ENCODE results near the gene IFNG-AS1. TPM values are rescaled to one million over a fixed set of nuclear protein-coding genes. Genes with fewer than 3 reads are reported as not detected.

Gene IFNG-AS1
- total and polyA plus RNA-seq, 7 experiments from 2014 or later = 0.17 to 2.4 (median 1.5) TPM

GRCh38 chr12:67969134-67969802 lies 20.0 kb upstream of the IFNG-AS1 start:
- Mint-ChIP-seq H3K4me3 (no peak overlapping the region), H3K27me3 (peaks cover 0 to 31% (median 0%) of the 10 kb centered on the region in 5 donors), H3K4me1 (peaks cover 0 to 4% (median 0%) of the 10 kb centered on the region in 7 donors), H3K9me3 (peaks cover 0 to 2% (median 0%) of the 10 kb centered on the region in 11 donors), H3K27ac (no peak overlapping the region), H3K36me3 (no peaks in the 10 kb centered on the region)
- CTCF ChIA-PET = interaction anchor here (1.4 kb wide), 1 partner anchor 27 kb away, joined by 4 read pairs; no protein-coding TSS in a partner anchor
- H3K9me3 ChIP-seq (ENCODE audit: control insufficient read depth in 2 of 3, low read length in 3 of 3) = no peaks in the 10 kb centered on the region
- no peak overlapping the region for H3K4me3 ChIP-seq (ENCODE audit: low read length)
- POLR2A ChIA-PET = no interaction called here
- H3K4me1 ChIP-seq (ENCODE audit: control insufficient read depth in 2 of 2, insufficient read depth in 2 of 2, low read length in 2 of 2) = no peaks in the 10 kb centered on the region
- no peak for DNase-seq
- intact Hi-C loops (cut with micrococcal nuclease) = no loop called here
- H3K27me3 ChIP-seq (ENCODE audit: control insufficient read depth in 2 of 2, insufficient read depth in 2 of 2, low read length in 2 of 2) = no peaks in the 10 kb centered on the region
- no peak for ATAC-seq
- no peaks in the 10 kb centered on the region for H3K36me3 ChIP-seq (ENCODE audit: control insufficient read depth in 2 of 3, insufficient read depth in 3 of 3, low read length in 3 of 3)
- H3K27ac ChIP-seq (ENCODE audit: low read depth, low read length) = no peak overlapping the region

- ATAC-seq (no peak), DNase-seq (no peak)
- H3K27me3 ChIP-seq (ENCODE audit: control insufficient read depth in 2 of 2, insufficient read depth in 2 of 2, low read length in 2 of 2) = no peaks in the 10 kb centered on the region
- no peak overlapping the region for H3K27ac ChIP-seq (ENCODE audit: low read depth, low read length)
- Mint-ChIP-seq H3K4me1 (peaks cover 0 to 4% (median 0%) of the 10 kb centered on the region in 7 donors), H3K36me3 (peaks cover 0 to 11% (median 0%) of the 10 kb centered on the region in 5 donors), H3K4me3 (no peak overlapping the region), H3K9me3 (peaks cover 0 to 7% (median 0%) of the 10 kb centered on the region in 11 donors), H3K27me3 (peaks cover 10 to 19% (median 11%) of the 10 kb centered on the region in 5 donors), H3K27ac (no peak overlapping the region)
- ChIA-PET CTCF (no interaction called here), POLR2A (no interaction called here)
- no peaks in the 10 kb centered on the region for H3K36me3 ChIP-seq (ENCODE audit: control insufficient read depth in 2 of 3, insufficient read depth in 3 of 3, low read length in 3 of 3)
- intact Hi-C loops (cut with micrococcal nuclease) = no loop called here
- no peak overlapping the region for H3K4me3 ChIP-seq (ENCODE audit: low read length)
- H3K9me3 ChIP-seq (ENCODE audit: control insufficient read depth in 2 of 3, low read length in 3 of 3) = no peaks in the 10 kb centered on the region
- no peaks in the 10 kb centered on the region for H3K4me1 ChIP-seq (ENCODE audit: control insufficient read depth in 2 of 2, insufficient read depth in 2 of 2, low read length in 2 of 2)
Observed at GRCh38 chr12:67977668-67978067, 11.6 kb upstream of the IFNG-AS1 start.

- no peaks in the 10 kb centered on the region for H3K9me3 ChIP-seq (ENCODE audit: control insufficient read depth in 2 of 3, low read length in 3 of 3)
- ATAC-seq (no peak), DNase-seq (no peak)
- H3K4me3 Mint-ChIP-seq = no peak overlapping the region
- POLR2A ChIA-PET = no interaction called here
- CTCF ChIA-PET = no interaction called here
- no peak overlapping the region for H3K4me3 ChIP-seq (ENCODE audit: low read length)
- H3K36me3 ChIP-seq (ENCODE audit: control insufficient read depth in 2 of 3, insufficient read depth in 3 of 3, low read length in 3 of 3) = no peaks in the 10 kb centered on the region
- no peaks in the 10 kb centered on the region for H3K4me1 Mint-ChIP-seq
- H3K27me3 Mint-ChIP-seq = peaks cover 7 to 18% (median 10%) of the 10 kb centered on the region in 5 donors
- H3K27me3 ChIP-seq (ENCODE audit: control insufficient read depth in 2 of 2, insufficient read depth in 2 of 2, low read length in 2 of 2) = no peaks in the 10 kb centered on the region
- H3K36me3 Mint-ChIP-seq = peaks cover 0 to 10% (median 0%) of the 10 kb centered on the region in 5 donors
- no peak overlapping the region for H3K27ac Mint-ChIP-seq
- H3K9me3 Mint-ChIP-seq = peaks cover 0 to 6% (median 0%) of the 10 kb centered on the region in 11 donors
- H3K27ac ChIP-seq (ENCODE audit: low read depth, low read length) = no peak overlapping the region
- H3K4me1 ChIP-seq (ENCODE audit: control insufficient read depth in 2 of 2, insufficient read depth in 2 of 2, low read length in 2 of 2) = no peaks in the 10 kb centered on the region
- intact Hi-C loops (cut with micrococcal nuclease) = no loop called here
Observed at GRCh38 chr12:67980391-67980790, 8.9 kb upstream of the IFNG-AS1 start.

GRCh38 chr12:67981287-67982162 lies 7.7 kb upstream of the IFNG-AS1 start:
- ATAC-seq (no peak), DNase-seq (no peak)
- no peak overlapping the region for H3K4me3 ChIP-seq (ENCODE audit: low read length)
- H3K4me1 Mint-ChIP-seq = no peaks in the 10 kb centered on the region
- H3K27me3 Mint-ChIP-seq = peaks cover 3 to 18% (median 10%) of the 10 kb centered on the region in 5 donors
- H3K4me1 ChIP-seq (ENCODE audit: control insufficient read depth in 2 of 2, insufficient read depth in 2 of 2, low read length in 2 of 2) = no peaks in the 10 kb centered on the region
- intact Hi-C loops (cut with micrococcal nuclease) = no loop called here
- H3K4me3 Mint-ChIP-seq = no peak overlapping the region
- ChIA-PET CTCF (no interaction called here), POLR2A (interaction anchor here (0.6 kb wide), 1 partner anchor 34 kb away, joined by 3 read pairs; no protein-coding TSS in a partner anchor)
- H3K36me3 ChIP-seq (ENCODE audit: control insufficient read depth in 2 of 3, insufficient read depth in 3 of 3, low read length in 3 of 3) = no peaks in the 10 kb centered on the region
- H3K27ac Mint-ChIP-seq = no peak overlapping the region
- H3K27me3 ChIP-seq (ENCODE audit: control insufficient read depth in 2 of 2, insufficient read depth in 2 of 2, low read length in 2 of 2) = no peaks in the 10 kb centered on the region
- no peaks in the 10 kb centered on the region for H3K9me3 ChIP-seq (ENCODE audit: control insufficient read depth in 2 of 3, low read length in 3 of 3)
- H3K27ac ChIP-seq (ENCODE audit: low read depth, low read length) = no peak overlapping the region
- H3K9me3 Mint-ChIP-seq = peaks cover 0 to 10% (median 0%) of the 10 kb centered on the region in 11 donors
- H3K36me3 Mint-ChIP-seq = peaks cover 0 to 6% (median 0%) of the 10 kb centered on the region in 5 donors

- no peak overlapping the region for H3K27ac ChIP-seq (ENCODE audit: low read depth, low read length)
- ChIA-PET POLR2A (interaction anchor here (0.6 kb wide), 1 partner anchor 33 kb away, joined by 3 read pairs; no protein-coding TSS in a partner anchor), CTCF (no interaction called here)
- DNase-seq = no peak
- peaks cover 0 to 6% (median 0%) of the 10 kb centered on the region in 5 donors for H3K36me3 Mint-ChIP-seq
- H3K27ac Mint-ChIP-seq = no peak overlapping the region
- no peaks in the 10 kb centered on the region for H3K4me1 ChIP-seq (ENCODE audit: control insufficient read depth in 2 of 2, insufficient read depth in 2 of 2, low read length in 2 of 2)
- no peaks in the 10 kb centered on the region for H3K36me3 ChIP-seq (ENCODE audit: control insufficient read depth in 2 of 3, insufficient read depth in 3 of 3, low read length in 3 of 3)
- peaks cover 3 to 17% (median 10%) of the 10 kb centered on the region in 5 donors for H3K27me3 Mint-ChIP-seq
- no peaks in the 10 kb centered on the region for H3K9me3 ChIP-seq (ENCODE audit: control insufficient read depth in 2 of 3, low read length in 3 of 3)
- H3K4me3 ChIP-seq (ENCODE audit: low read length) = no peak overlapping the region
- H3K9me3 Mint-ChIP-seq = peaks cover 0 to 13% (median 0%) of the 10 kb centered on the region in 11 donors
- H3K4me3 Mint-ChIP-seq = no peak overlapping the region
- no peaks in the 10 kb centered on the region for H3K27me3 ChIP-seq (ENCODE audit: control insufficient read depth in 2 of 2, insufficient read depth in 2 of 2, low read length in 2 of 2)
- intact Hi-C loops (cut with micrococcal nuclease) = no loop called here
- H3K4me1 Mint-ChIP-seq = peaks cover 0 to 3% (median 0%) of the 10 kb centered on the region in 7 donors
- ATAC-seq = no peak
Observed at GRCh38 chr12:67982164-67982563, 7.1 kb upstream of the IFNG-AS1 start.

- H3K4me3 ChIP-seq (ENCODE audit: low read length) = no peak overlapping the region
- ATAC-seq = no peak
- peaks cover 14 to 15% of the 10 kb centered on the region in 2 donors for H3K4me1 ChIP-seq (ENCODE audit: control insufficient read depth in 2 of 2, insufficient read depth in 2 of 2, low read length in 2 of 2)
- H3K36me3 ChIP-seq (ENCODE audit: control insufficient read depth in 2 of 3, insufficient read depth in 3 of 3, low read length in 3 of 3) = no peaks in the 10 kb centered on the region
- no peak for DNase-seq
- Mint-ChIP-seq H3K4me1 (peaks cover 12 to 32% (median 29%) of the 10 kb centered on the region in 7 donors), H3K36me3 (peaks cover 0 to 2% (median 0%) of the 10 kb centered on the region in 5 donors), H3K27me3 (peaks cover 0 to 5% (median 0%) of the 10 kb centered on the region in 5 donors), H3K9me3 (peaks cover 0 to 13% (median 0%) of the 10 kb centered on the region in 11 donors), H3K4me3 (no peak overlapping the region), H3K27ac (no peak overlapping the region)
- intact Hi-C loops (cut with micrococcal nuclease) = no loop called here
- CTCF ChIA-PET = no interaction called here
- POLR2A ChIA-PET = no interaction called here
- H3K27ac ChIP-seq (ENCODE audit: low read depth, low read length) = no peak overlapping the region
- H3K9me3 ChIP-seq (ENCODE audit: control insufficient read depth in 2 of 3, low read length in 3 of 3) = no peaks in the 10 kb centered on the region
- no peaks in the 10 kb centered on the region for H3K27me3 ChIP-seq (ENCODE audit: control insufficient read depth in 2 of 2, insufficient read depth in 2 of 2, low read length in 2 of 2)
Observed at GRCh38 chr12:67986632-67987031, 2.6 kb upstream of the IFNG-AS1 start.
